Epithelial cell of proximal tubule (primary cell): ENCODE measurements around the gene FEV. TPM values are rescaled to one million over a fixed set of nuclear protein-coding genes. Genes with fewer than 3 reads are reported as not detected.

Source experiments
- DNase-seq: peaks from one replicate; pipeline ENCODE4 v3.0.0-alpha.2; 2011; ENCODE audit warnings: low read depth
- H3K4me3 ChIP-seq: 2 replicates; pipeline ENCODE4 v1.5.1; 2011; ENCODE audit warnings: low read depth, mild to moderate bottlenecking, low read length
- total RNA-seq: library from RNA; depleted of rRNA; stranded (reverse); fragments of >200 nt; gene quantifications from 2 replicates; pipeline ENCODE4 v1.2.3, GENCODE V29; 2015
- TF ChIP-seq, protein P1 (sequence below): conservative IDR thresholded peaks from 2 replicates; pipeline ENCODE4 v1.5.1; 2012; ENCODE audit warnings: low read depth, mild to moderate bottlenecking, low read length

The FEV gene
- total RNA-seq, 1 donor from 2014 or later, result not detected

DNA sequence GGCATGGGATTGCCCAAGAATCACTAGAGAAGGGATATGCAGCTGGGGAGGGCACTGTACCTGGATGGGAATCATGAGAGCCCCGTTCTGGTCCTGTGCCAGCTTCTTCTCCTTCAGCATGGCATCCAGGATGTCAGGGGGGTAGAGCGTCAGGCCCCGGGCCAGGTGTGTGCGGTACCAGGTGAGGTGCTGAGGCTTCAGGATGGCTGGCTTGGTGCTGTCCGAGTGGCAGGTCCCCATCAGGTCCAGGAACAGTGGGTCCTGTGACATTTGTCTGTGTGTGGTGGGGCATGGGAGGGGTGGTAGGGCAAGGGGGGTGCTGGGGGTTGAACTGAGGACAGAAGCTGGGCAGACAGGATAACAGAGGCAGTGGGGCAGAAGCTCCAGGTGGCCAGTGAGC, 43.2 kb upstream of the FEV start:
- TF ChIP-seq, protein P1, sequence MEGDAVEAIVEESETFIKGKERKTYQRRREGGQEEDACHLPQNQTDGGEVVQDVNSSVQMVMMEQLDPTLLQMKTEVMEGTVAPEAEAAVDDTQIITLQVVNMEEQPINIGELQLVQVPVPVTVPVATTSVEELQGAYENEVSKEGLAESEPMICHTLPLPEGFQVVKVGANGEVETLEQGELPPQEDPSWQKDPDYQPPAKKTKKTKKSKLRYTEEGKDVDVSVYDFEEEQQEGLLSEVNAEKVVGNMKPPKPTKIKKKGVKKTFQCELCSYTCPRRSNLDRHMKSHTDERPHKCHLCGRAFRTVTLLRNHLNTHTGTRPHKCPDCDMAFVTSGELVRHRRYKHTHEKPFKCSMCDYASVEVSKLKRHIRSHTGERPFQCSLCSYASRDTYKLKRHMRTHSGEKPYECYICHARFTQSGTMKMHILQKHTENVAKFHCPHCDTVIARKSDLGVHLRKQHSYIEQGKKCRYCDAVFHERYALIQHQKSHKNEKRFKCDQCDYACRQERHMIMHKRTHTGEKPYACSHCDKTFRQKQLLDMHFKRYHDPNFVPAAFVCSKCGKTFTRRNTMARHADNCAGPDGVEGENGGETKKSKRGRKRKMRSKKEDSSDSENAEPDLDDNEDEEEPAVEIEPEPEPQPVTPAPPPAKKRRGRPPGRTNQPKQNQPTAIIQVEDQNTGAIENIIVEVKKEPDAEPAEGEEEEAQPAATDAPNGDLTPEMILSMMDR, result no peak
- no peak overlapping the region for H3K4me3 ChIP-seq
- DNase-seq, result no peak

DNA sequence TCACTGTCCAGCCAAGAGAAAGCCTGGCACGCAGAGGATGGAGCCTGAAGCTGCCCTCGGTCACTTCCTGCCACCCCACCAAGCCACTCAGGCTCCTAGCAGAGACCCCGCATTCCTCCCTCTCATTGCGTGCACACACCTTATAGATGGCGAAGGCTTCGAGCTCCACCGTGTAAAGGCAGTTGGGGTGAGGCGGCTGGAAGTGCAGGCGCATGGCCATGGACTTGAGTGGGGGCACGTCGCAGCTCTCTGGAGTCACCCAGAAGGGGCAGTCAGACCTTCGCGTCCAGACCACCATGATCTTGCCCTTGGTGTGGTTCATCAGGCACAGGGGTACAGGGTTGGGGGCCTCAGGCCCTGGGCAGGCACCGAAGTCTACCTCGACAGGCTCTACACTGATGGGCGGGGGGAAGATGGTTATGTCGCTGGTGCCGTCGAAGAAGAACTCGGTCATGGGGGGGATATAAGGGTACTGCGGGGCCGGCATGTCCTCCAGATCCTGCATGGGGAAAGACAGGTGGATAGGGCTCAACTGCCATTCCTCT, 42.6 kb upstream of the FEV start:
- no peak for DNase-seq
- H3K4me3 ChIP-seq, result no peak overlapping the region
- TF ChIP-seq, protein P1, result no peak

DNA sequence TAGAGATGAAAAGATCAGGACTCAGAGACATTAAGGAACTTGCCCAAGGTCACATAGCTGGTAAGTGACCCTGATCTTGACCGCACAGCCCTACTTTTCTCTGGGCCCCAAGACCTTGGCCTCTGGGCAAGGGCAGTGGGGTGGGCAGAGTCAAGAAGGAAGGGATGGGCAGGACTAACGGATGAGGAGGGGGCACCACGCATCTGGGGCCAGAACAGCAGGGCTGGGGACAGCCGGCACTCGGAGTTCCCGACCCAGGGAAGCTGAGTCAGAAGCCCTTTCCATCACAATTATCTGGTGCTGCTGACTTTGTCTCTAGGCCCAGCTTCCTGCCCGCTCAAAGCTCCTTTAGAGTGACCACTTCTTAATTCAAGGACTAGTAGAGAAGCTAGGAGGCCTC, 42.0 kb upstream of the FEV start:
- TF ChIP-seq, protein P1, result no peak
- no peak for DNase-seq
- H3K4me3 ChIP-seq, result no peak overlapping the region

DNA sequence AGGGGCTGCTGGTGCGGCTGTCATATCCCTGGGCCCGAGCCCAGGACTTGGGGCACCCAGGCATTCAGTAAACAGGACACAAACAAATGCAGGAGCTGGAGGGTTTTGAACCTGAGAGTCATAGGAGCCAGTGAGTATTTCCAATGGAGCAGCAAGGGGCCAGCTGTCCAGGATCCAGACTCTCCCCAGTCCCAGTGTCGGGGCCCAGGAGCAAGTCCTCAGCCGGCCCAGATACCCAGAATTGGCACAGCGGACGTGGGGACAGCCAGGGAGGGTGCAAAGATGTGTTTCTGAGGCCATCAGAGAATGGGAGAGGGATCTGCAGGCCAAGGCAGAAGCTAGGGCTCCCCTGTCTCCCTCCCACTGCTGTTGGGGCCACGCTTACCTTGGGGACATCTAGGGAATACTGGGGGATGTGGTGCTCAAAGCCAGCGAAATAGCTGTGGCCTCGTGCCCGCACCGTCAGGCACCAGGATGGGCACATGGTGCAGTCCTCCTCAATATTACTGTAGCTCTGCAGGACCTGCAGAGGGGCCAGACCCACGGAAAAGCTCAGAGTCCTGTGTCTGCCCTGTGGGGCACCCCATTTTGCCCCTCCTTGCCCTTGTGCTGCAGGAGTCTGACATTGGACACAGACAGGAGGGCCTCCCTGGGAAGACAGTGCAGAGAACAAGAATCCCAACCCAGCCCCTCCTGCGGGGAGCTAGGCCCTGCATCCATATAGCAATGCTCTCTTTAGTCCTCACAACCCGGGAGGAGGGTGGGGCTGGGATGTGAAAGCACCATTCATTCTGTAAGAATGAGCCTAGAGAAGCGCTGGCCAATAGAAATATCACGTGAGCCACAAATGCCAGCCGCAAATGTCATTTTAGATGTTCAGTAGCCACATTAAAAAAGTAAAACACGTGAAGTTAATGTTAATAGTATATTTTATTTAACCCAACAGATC, 40.9 kb upstream of the FEV start:
- TF ChIP-seq, protein P1, result no peak
- no peak overlapping the region for H3K4me3 ChIP-seq
- no peak for DNase-seq

DNA sequence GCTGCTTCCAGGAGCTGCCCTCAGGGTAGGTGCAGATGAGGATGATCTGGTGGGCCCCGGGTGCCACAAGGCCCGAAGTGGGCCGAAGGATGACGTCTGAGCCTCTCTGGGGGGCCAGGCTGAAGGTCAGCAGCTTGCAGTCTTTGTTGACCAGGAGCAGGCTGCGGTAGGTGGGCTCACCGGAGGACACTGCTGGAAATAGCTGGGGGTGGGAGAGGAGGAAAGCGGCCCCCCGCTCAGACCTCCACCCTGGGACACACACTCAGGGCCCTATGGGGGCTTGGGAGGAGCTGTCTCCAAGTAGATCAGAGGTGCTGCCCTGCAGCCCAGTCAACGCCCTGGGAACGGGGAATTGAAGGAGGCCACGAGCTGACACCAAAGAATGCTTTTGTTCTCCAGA, 39.1 kb upstream of the FEV start:
- TF ChIP-seq, protein P1, result no peak
- no peak for DNase-seq
- H3K4me3 ChIP-seq, result no peak overlapping the region

DNA sequence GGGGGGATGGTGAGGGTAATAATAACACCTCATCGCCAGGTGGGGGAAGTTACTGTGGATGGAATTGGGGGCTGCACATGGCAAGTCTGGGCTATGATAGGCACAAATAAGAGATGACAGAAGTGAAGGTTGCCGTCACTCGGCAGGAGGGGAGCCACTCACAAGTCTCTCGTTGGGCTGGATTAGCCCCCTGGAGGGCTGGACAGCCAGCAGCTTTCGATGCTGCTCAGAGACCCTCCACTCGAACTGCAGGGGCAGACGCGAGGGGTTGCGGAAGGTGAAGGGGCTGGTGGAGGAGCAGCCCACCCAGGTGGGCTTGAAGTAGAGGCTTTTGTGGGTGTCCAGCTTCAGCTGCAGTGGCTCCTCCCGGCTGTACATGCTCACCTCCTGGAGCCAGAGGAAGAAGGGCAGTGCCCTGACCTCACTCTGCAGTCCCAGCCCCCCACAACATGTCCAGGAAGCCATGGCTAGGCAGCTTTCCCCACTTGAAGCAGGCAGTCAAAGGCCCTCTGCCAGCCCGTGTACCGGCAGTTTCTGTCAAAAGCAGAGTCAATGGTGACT, 38.1 kb upstream of the FEV start:
- no peak for DNase-seq
- TF ChIP-seq, protein P1, result no peak
- no peak overlapping the region for H3K4me3 ChIP-seq

DNA sequence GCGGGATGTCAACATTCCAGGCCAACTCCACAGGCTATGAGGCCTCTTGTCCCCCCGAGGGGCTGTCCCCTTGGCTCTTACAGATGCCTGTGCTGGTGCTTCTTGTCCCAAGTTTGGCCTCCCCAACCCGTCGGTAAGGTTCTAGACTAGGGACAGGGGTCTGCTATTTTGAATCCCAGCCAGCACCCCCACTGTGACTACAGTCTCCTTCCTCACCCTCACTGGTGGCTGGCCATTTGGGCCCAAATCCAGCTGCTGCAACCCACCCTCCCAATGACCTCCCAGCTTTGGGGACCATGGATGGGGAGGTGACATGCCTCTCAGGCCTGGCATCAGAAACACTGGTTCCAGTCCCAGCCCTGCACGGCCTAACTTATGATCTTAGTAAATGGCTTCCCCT, 37.6 kb upstream of the FEV start:
- no peak for DNase-seq
- TF ChIP-seq, protein P1, result no peak
- H3K4me3 ChIP-seq, result no peak overlapping the region
